HG02759 (cell line): ENCODE data around the gene ITPR2.

ENCODE experiments used
- ATAC-seq: cut with Tn5 transposase; IDR thresholded peaks from one replicate; pipeline ENCODE4 v1.9.1; 2021; ENCODE audit warnings: mild to moderate bottlenecking, moderate library complexity; ENCODE audit not compliant: unreplicated experiment

The ITPR2 gene

GRCh38 chr12:26373606-26374495 is 459.1 kb downstream of the ITPR2 start:
- no peak for ATAC-seq

- ATAC-seq: no peak
Observed at GRCh38 chr12:26372866-26373265, 460.1 kb downstream of the ITPR2 start.

GRCh38 chr12:26370098-26370497 is 462.9 kb downstream of the ITPR2 start:
- ATAC-seq: no peak

GRCh38 chr12:26369588-26369987 is 463.4 kb downstream of the ITPR2 start:
- ATAC-seq: no peak

GRCh38 chr12:26367991-26368730 is 464.8 kb downstream of the ITPR2 start:
- ATAC-seq: no peak

- ATAC-seq: no peak
Observed at GRCh38 chr12:26361964-26362363, 471.0 kb downstream of the ITPR2 start.

GRCh38 chr12:26360062-26360461 is 472.9 kb downstream of the ITPR2 start:
- no peak for ATAC-seq

- no peak for ATAC-seq
Observed at GRCh38 chr12:26359576-26359975, 473.4 kb downstream of the ITPR2 start.

- ATAC-seq: no peak
Observed at GRCh38 chr12:26358651-26359050, 474.3 kb downstream of the ITPR2 start.

GRCh38 chr12:26347300-26347699 is 485.7 kb downstream of the ITPR2 start:
- no peak for ATAC-seq

GRCh38 chr12:26346736-26347135 is 486.3 kb downstream of the ITPR2 start:
- ATAC-seq: no peak

- no peak for ATAC-seq
Observed at GRCh38 chr12:26345471-26346003, 487.5 kb downstream of the ITPR2 start.

- no peak for ATAC-seq
Observed at GRCh38 chr12:26341491-26341890, 491.5 kb downstream of the ITPR2 start.

- ATAC-seq: peak; percentile 79
Observed at GRCh38 chr12:26340649-26341048, 492.3 kb downstream of the ITPR2 start.

GRCh38 chr12:26339976-26340375 is 493.0 kb downstream of the ITPR2 start:
- ATAC-seq: no peak

- no peak for ATAC-seq
Observed at GRCh38 chr12:26338586-26339572, 494.1 kb downstream of the ITPR2 start.

- no peak for ATAC-seq
Observed at GRCh38 chr12:26335651-26336050, 497.3 kb downstream of the ITPR2 start.

GRCh38 chr12:26334621-26335124 is 498.3 kb downstream of the ITPR2 start:
- no peak for ATAC-seq

- ATAC-seq: peak; percentile 42
Observed at GRCh38 chr12:26331960-26332359, 501.0 kb downstream of the ITPR2 start.

GRCh38 chr12:26331136-26331535 is 501.9 kb downstream of the ITPR2 start:
- ATAC-seq: no peak
